IPS-NIHi11 (cell line): Measurements from ENCODE around the gene PLD6.
"Not testable (repeated sequence)": the region's sequence is repeated elsewhere in the genome, so short reads cannot be mapped to it uniquely, and the experiment has no call there.

Experiments
- DNase-seq: peaks from one replicate; pipeline ENCODE4 v3.0.0; 2012; ENCODE audit warnings: mixed read lengths, low spot score

PLD6 gene

DNA sequence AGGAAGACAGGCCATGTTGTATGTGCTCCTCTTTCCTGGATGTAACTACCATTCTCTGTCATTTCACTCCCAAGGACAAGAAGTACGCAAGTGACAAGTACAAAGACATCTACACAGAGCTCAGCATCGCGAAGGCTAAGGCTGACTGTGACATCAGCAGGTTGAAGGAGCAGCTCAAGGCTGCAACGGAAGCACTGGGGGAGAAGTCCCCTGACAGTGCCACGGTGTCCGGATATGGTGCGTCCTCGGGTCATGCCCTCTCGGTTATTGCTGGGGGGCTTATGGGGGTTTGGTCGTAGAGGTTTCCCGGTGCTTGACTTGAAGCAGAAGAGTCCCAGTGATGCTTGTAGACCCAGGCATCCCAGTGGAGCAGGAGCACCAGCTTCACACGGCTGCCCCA lies 29.0 kb downstream of the PLD6 start:
- no peak for DNase-seq

DNA sequence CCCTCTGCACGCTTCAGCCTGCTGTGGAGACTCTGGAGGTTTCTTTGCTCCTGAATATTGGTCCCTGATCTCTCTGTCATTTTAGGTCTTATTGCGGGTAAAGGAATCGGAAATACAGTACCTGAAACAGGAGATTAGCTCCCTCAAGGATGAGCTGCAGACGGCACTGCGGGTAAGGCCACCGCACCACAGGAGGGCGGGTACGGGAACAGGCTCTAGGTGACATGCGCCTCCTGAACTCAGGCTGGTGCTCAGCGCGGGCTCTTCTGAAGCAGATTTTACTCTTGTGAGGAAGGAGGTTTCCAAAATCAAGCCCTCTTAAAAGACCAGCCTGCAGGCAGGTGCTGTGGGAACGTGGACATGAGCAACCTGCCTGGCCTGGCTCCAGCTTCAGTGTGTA lies 29.8 kb downstream of the PLD6 start:
- no peak for DNase-seq

DNA sequence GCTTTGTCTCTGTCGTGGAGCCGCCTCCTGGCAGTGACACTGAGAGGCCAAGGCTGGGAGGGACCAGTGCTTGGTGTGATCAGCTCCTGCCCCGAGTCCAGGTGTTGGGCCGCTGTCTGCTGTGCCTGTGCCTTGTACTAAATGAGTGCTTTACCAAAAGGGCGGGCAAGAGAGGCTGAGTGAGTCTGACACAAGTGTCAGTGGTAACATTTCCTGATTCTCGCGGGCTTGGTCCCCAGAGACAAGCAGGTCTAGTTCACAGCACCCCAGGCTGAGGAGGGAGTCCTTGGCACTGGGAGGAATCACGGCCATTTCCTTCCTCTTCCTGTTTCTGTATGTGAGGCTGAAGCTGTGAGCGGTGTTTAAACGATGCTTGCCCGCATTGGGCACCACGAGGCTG lies 30.2 kb downstream of the PLD6 start:
- DNase-seq, result no peak

DNA sequence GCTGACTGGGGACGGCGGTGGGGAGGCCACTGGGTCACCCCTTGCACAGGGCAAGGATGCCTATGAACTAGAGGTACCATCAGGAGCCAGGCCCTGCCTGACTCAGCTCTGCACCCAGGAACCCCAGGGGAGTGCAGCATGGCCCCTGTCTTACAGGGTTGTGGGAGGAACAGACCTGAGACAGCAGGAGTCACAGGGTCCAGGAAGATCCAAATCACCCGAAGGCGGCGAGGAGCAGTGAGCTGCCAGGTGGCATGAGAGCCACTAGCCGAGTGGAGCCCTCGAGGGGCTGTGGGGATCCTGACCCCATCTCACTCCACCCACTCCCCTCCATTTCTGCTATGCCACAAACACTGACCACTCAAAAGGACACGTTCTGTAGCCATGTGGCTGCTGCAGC lies 30.8 kb downstream of the PLD6 start:
- DNase-seq, result no peak

DNA sequence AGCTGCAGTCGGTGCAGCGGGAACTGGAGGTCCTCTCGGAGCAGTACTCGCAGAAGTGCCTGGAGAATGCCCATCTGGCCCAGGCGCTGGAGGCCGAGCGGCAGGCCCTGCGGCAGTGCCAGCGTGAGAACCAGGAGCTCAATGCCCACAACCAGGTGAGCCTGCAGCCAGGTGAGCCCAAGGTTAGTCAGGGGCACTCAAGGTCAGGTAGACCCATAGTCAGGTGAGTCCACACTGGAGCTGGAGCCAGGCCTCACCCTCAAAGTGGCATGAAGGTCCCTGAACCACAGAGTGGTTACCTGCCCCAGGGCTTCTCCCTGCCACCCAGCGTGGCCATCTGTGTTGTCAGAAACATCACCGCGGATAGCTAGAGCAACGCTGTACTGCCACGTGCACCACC lies 32.2 kb downstream of the PLD6 start:
- no peak for DNase-seq

DNA sequence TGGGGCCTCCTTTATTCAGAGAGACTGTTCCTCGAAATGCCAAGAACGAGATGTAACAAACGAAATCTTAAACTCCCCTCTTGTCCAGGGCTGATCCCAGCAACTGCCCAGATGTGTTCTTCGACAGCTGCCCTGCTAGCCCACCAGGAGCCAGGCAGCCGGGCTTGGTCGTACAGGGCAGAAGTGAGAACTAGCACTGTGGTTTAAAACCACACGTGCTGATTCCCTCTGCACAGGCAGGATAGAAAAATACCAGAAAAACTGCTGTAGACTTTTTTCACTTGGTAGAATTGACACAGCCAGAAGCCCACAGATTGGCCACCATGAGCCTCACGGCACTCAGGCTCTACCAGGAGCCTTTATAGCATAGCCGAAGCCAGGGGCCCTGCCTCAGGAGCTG lies 33.1 kb downstream of the PLD6 start:
- DNase-seq, result no peak

DNA sequence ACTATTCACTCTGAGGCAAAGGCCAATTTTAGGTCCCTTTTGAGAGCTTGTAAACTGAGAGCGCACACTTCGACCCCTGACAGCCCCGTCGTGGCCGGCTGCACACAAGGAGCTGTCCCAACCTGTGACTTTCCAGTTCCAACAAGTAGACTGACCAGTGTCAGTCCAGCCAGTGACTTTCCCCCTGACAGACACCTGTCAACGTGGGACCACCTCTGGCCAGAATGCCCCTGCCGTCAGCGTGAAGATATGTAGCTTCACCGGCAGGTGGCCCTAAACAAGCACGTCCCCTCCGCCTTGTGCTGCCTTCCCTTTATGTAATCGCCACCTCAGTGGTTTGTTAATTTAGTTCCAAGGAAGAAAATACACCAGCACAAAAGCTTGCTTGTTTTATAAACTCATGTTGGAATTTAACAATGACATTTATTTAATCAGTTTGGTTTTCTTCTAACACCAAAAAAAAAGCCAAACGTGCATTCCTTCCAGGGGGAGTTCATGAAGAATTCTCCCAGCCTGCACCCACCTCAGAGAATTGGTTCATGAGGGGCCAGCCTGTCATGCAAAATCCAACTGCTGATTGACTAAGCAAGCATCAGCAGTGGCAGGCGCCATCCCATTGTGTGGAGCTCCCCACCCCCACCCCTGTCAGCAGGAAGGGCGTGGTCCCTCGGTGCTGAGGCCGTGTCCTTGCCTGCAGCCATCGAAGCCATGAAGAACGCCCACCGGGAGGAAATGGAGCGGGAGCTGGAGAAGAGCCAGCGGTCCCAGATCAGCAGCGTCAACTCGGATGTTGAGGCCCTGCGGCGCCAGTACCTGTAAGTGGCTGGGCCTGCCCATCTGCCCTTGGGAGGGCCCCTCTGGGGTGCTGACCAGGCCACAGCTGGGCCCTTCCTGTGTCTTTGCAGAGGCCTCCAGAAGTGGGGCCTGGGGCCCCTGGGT lies 33.9 kb downstream of the PLD6 start:
- no peak for DNase-seq

DNA sequence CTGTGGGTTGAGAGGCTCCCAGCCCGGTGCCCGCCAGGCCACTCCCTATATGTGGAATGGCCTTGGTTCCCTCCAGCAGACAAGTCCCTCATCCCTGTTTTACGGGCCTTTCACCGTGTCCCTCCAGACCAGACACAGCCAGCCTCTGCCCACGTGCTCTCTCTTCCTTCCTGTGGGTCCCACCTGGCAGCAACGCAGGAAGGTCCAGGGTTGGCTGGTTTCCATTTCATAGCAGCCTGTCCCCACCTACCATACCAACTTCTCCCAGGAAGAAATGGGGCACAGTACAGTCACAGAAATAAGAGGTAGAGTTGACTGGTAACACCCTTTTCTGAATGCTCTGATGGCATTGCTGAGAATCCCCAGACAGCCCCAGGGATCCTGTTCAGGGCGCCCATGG lies 34.9 kb downstream of the PLD6 start:
- DNase-seq, result no peak

DNA sequence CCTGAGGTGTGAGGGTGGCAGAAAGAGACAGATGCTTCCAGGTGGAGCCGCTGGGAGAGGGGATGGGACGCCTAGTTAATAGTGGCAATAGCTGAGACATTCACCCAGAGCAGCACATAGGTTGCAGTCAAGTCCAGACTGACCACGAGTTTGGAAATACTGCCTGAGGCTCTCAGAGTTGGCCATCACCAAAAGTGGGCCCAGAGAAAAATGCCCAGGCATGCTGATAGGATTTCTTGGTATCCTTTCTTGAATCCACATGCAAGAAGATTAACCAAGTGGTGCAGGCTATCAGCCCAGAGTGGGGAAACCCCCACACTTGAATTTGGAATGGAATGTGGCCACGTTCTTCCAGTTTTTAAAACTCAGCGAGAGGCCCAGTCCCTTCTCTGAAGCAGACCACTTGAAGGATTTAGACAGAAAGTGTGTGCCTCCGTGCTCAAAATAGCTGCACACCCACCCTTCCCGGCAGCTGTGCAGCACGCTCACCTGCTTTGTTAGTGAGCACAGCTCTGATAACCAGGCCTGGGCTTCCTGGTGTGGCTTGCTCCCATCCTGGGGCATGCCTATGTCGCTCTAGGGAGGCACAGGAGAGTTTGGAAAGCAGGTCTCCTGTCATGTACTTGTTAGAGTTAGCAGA lies 35.7 kb downstream of the PLD6 start:
- DNase-seq, result no peak

DNA sequence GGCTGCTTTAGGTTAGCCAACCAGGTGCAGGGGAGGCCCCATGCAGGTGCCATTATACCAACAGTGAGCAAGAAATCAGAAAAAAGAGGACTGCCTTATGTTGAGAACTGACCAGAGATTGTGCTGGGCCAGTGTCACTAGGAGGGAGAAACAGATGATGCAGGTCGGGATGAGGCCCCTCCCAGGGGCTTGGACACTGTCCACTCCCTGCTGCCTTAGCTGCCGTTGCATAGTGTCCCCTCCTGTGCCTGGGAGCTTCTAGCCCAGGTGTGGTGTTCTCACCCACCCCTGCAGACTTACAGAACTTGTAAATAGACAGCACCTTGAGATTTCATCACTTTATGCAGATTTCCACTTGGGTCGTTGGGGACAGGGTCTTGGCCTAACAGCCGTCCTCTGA lies 36.7 kb downstream of the PLD6 start:
- DNase-seq, result no peak

DNA sequence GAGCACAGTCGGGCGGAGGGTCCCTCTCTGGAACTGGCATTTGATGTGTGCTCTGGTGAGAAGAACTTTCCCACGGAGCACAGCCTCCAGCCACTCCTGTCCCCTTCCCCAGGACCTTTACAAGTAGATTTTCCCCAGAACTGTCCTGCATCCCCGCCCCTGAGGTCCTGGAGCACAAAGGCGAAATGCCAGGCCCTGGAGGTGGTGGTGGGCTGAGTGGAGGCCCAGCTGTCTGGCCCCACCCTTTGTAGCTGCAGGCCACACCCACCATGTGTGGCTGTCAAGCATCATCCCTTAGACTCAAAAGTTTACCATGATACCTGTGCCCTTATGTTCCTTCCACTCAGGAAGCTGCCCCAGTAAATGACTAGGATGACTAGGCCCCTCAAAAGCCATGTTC lies 37.7 kb downstream of the PLD6 start:
- no peak for DNase-seq

DNA sequence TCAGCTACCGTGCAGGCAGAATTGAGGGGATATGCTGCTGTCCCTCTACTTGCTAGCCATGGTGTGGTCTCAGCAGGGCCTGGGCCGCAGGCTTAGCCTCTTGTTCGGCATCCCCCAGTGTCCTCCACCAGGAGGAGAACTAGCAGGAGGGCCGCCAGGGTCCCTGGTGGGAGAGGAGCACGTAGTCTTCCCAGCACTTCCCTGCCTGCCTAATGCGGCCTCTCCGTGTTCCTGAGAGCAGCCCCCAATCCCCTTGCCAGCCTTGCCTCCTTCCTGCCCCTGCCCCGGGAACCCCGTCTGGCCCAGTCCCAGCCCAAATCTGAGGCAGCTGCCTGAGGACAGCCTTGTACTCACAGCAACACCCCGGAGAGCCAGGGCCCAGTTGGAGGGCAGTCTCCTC lies 38.1 kb downstream of the PLD6 start:
- no peak for DNase-seq

DNA sequence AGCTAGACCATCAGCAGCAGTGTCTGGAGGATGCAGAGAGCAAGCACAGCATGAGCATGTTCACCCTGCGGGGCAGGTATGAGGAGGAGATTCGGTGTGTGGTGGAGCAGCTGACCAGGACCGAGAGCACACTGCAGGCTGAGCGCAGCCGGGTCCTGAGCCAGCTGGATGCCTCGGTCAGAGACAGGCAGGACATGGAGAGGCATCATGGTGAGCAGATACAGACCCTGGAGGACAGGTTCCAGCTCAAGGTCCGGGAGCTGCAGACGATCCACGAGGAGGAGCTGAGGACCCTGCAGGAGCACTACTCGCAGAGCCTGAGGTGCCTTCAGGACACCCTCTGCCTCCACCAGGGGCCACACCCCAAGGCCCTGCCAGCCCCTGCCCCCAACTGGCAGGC lies 38.8 kb downstream of the PLD6 start:
- DNase-seq, result no peak

DNA sequence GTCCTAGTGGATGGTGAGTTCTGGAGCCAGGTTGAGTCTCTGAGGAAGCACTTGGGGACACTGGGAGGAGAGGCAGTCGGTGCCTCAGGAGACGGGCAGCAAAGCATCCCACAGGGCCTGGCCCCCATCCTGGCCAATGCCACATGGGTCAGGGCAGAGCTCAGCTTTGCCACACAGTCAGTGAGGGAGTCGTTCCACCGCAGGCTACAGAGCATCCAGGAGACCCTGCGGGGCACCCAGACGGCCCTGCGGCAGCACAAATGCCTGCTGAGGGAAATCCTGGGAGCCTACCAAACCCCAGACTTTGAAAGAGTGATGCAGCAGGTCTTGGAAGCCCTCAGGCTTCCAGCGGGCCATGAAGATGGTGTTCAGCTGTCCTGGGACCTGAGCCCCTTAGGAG lies 39.7 kb downstream of the PLD6 start:
- DNase-seq, result no peak

DNA sequence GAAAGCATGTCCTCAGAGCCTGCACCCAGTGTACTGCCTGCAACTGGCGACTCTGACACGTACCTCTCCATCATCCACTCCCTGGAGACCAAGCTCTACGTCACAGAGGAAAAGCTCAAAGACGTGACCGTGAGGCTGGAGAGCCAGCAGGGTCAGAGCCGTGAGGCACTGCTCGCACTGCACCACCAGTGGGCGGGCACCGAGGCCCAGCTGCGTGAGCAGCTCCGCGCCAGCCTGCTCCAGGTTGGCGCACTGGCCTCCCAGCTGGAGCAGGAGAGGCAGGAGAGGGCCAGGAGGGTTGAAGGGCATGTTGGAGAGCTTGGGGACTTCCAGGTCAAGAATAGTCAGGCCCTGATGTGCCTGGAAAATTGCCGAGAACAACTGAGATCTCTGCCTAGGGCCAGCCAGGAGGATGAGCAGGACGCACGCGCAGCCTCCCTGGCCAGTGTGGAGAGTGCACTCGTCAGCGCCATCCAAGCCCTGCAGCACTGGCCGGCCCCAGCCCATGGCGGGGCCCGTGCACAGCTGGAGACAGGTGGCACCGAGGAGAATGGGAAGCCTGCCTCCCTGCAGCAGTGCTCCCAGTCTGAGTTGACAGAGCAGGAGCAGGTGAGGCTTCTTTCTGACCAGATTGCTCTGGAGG lies 40.3 kb downstream of the PLD6 start:
- DNase-seq, result no peak

DNA sequence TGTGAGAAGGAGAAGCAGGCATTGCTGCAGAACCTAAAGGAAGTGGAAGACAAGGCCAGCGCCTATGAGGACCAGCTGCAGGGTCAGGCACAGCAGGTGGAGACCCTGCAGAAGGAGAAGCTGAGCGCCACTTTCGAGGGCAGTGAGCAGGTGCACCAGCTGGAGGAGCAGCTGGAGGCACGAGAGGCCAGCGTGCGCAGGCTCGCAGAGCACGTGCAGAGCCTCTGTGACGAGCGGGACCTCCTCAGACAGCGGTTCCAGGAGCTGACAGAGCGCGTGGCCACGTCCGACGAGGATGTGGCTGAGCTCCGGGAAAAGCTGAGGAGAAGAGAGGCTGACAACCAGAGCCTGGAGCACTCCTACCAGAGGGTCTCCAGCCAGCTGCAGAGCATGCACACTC lies 41.5 kb downstream of the PLD6 start:
- no peak for DNase-seq

DNA sequence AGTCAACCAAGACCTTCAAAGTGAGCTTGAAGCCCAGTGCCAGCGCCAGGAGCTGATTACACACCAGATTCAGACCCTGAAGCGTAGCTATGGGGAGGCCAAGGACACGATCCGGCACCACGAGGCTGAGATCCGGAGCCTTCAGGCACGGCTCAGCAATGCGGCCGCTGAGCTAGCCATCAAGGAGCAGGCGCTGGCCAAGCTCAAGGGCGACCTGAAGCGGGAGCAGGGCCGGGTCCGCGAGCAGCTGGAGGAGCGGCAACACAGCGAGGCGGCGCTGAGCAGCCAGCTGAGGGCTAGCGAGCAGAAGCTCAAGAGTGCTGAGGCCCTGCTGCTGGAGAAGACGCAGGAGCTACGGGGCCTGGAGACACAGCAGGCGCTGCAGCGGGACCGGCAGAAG lies 42.0 kb downstream of the PLD6 start:
- DNase-seq, result no peak

DNA sequence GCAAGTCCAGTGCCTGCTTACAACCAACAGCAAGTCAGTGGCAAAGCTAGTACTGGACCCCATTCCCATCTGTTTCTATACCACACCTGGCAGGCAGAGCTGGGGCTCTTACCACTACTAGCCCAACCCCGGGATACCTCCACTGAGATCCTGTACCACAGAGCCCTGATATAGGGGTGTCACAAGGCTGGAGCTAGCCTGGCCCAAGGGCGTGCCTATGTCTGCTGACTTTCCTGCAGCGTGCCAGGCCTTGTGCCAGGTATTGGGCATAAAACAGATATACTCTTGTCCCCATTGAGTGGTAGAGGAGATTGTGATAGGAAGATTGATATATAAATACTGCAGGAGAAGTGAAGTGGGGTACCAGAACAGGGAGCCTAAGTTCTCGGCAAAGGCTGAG lies 44.4 kb downstream of the PLD6 start:
- no peak for DNase-seq

DNA sequence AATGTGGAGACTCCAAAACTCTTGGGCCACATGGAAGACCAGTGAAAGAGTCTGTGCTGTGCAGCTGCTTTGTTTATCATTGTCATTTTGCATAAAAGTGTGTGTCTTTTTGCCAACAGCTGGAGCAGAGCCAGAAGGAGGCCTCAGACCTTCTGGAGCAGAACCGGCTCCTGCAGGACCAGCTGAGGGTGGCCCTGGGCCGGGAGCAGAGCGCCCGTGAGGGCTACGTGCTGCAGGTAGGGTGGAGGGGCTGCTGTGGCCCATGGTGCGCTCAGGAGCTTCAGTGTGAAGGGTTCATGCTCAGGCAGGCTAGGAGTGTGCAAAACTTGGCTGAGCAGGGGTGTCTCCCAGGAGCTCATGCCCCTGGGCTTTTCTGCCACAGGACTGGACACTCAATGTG lies 45.0 kb downstream of the PLD6 start:
- DNase-seq, result no peak

DNA sequence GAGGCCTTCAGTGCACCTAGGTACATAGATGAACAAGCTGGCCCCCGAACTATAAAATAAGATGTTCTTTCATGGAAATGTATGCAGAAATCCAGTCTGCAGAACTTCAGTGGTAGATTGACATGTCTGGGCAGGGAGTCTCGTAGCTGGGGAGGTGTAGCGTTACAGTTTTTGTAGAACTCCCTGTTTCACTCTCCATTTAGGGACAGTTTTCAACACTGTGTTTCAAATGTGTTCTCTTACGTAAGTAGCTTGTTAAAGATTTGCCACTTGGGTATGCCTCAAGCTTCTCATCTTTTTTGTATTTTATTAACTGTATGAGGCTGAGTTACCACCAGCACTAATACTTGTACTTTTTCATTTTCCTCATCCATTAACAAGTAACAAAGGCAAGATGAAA lies 46.6 kb downstream of the PLD6 start:
- no peak for DNase-seq

DNA sequence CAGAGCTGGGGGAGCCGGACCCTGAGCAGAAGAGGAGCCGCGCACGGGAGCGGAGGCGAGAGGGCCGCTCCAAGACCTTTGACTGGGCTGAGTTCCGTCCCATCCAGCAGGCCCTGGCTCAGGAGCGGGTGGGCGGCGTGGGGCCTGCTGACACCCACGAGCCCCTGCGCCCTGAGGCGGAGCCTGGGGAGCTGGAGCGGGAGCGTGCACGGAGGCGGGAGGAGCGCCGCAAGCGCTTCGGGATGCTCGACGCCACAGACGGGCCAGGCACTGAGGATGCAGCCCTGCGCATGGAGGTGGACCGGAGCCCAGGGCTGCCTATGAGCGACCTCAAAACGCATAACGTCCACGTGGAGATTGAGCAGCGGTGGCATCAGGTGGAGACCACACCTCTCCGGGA lies 47.6 kb downstream of the PLD6 start:
- not testable (repeated sequence) for DNase-seq

DNA sequence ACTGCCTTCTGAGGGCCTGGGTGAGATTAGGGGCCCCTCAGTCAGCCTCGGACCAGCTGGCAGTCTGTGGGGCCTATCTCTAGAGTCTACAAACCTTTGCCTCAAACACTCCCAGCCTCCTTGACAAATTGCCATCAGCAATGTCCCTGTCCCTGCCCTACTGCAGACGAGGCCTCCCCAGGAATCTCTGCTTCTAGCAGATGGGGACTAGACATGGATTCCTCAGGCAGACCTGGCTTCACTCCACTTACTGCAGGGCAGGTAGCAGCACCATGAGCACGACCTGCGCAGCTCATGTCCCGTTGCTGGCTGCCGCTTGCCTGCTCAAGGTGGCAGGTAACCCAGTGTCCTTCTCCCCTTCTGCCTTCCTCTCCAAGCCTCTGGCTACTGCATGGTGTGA lies 49.1 kb downstream of the PLD6 start:
- DNase-seq, result no peak

DNA sequence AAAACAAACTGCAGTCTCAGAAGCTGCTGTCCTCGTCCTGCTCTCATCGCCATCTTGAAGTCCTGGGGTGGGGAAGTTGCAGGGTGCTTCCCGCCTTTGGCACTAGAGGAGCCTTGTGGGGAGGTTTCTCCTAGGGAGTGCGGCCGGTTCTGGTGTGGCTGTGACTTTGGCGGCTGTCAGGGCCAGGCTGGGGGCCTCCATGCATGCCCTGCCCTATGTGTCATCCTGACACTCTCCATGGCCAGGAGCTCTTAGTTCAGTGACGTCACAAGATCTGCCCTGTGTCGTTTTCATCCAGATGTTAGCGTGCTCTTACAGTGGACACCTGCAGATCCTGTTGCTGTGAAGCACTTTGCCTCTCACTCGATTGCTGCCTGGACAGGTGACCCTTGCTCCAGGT lies 49.6 kb downstream of the PLD6 start:
- DNase-seq, result no peak
